HEK293T (cell line): Measurements from ENCODE around the gene IRAG1.

ENCODE experiments used
- CTCF ChIA-PET: fragments of 350-600 bp; formaldehyde crosslinking; extraction: SDS; loops from one replicate; lab custom pipeline; 2021; ENCODE audit warnings: antibody characterized with exemption, inconsistent platforms; lab: Yijun Ruan, JAX
- POLR2A ChIA-PET: fragments of 350-600 bp; formaldehyde crosslinking; extraction: SDS; loops from one replicate; lab custom pipeline; 2020; ENCODE audit warnings: antibody characterized with exemption, inconsistent platforms; lab: Yijun Ruan, JAX
- DNase-seq: peaks from one replicate; pipeline ENCODE4 v3.0.0; 2012; ENCODE audit warnings: mixed read lengths; ENCODE audit errors: extremely low spot score
- ARNT ChIP-seq: fragments of 450-650 bp; IDR thresholded peaks from 2 replicates; pipeline ENCODE4 v1.6.1; 2017; ENCODE audit warnings: mild to moderate bottlenecking
- BHLHE40 ChIP-seq: fragments of 450-650 bp; IDR thresholded peaks from 2 replicates; pipeline ENCODE4 v1.6.1; 2016; ENCODE audit warnings: mild to moderate bottlenecking, moderate library complexity, borderline replicate concordance
- CTBP1 ChIP-seq: fragments of 450-650 bp; IDR thresholded peaks from 2 replicates; pipeline ENCODE4 v1.6.1; 2016; ENCODE audit warnings: borderline replicate concordance
- ELF4 ChIP-seq: fragments of 450-650 bp; IDR thresholded peaks from 2 replicates; pipeline ENCODE4 v1.6.1; 2017; ENCODE audit warnings: antibody characterized with exemption
- FOXA1 ChIP-seq: fragments of 450-650 bp; IDR thresholded peaks from 2 replicates; pipeline ENCODE4 v1.6.1; 2016; ENCODE audit warnings: mild to moderate bottlenecking
- FOXK2 ChIP-seq: fragments of 450-650 bp; IDR thresholded peaks from 2 replicates; pipeline ENCODE4 v1.6.1; 2016; ENCODE audit warnings: mild to moderate bottlenecking
- FOXM1 ChIP-seq: fragments of 450-650 bp; IDR thresholded peaks from 2 replicates; pipeline ENCODE4 v1.6.1; 2017; ENCODE audit warnings: mild to moderate bottlenecking, borderline replicate concordance
- HDGF ChIP-seq: fragments of 450-650 bp; IDR thresholded peaks from 2 replicates; pipeline ENCODE4 v1.6.1; 2017; ENCODE audit warnings: antibody characterized with exemption, borderline replicate concordance
- L3MBTL2 ChIP-seq: fragments of 450-650 bp; conservative IDR thresholded peaks from 2 replicates; pipeline ENCODE4 v1.6.1; 2016; ENCODE audit warnings: mild to moderate bottlenecking
- LEF1 ChIP-seq: fragments of 450-650 bp; IDR thresholded peaks from 2 replicates; pipeline ENCODE4 v1.6.1; 2017; ENCODE audit warnings: mild to moderate bottlenecking, borderline replicate concordance
- NFRKB ChIP-seq: fragments of 450-650 bp; IDR thresholded peaks from 2 replicates; pipeline ENCODE4 v1.6.1; 2016; ENCODE audit warnings: mild to moderate bottlenecking, moderate library complexity
- SP1 ChIP-seq: fragments of 450-650 bp; IDR thresholded peaks from 2 replicates; pipeline ENCODE4 v1.6.1; 2017
- SUZ12 ChIP-seq: fragments of 450-650 bp; IDR thresholded peaks from 2 replicates; pipeline ENCODE4 v1.6.1; 2016; ENCODE audit warnings: mild to moderate bottlenecking
- TARDBP ChIP-seq: fragments of 450-650 bp; IDR thresholded peaks from 2 replicates; pipeline ENCODE4 v1.6.1; 2016
- ZNF384 ChIP-seq: fragments of 450-650 bp; IDR thresholded peaks from 2 replicates; pipeline ENCODE4 v1.6.1; 2016
- TF ChIP-seq, protein P1 (sequence below): fragments of 450-650 bp; IDR thresholded peaks from 2 replicates; pipeline ENCODE4 v1.6.1; 2016

IRAG1 gene

DNA sequence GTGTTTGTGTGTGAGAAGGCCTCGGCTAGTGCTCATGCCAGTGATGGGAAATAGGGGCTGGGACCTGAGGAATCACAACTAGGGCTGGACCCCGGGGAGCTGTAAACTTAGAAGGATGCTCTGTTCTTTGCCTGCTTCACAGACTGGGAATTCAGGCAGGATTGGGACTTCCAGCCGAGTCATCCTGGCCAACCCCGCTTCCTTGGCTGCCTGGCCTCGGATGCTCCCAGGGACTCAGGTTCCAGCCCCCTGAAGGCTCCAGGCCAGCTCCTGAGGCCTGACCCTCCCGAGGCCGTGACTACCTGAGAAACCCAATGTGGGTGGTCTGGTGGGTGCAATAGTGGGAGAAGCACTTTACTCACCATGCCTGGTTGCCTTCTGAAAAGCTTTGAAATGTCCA lies 44.7 kb downstream of the IRAG1 start:
- TF ChIP-seq, protein P1, sequence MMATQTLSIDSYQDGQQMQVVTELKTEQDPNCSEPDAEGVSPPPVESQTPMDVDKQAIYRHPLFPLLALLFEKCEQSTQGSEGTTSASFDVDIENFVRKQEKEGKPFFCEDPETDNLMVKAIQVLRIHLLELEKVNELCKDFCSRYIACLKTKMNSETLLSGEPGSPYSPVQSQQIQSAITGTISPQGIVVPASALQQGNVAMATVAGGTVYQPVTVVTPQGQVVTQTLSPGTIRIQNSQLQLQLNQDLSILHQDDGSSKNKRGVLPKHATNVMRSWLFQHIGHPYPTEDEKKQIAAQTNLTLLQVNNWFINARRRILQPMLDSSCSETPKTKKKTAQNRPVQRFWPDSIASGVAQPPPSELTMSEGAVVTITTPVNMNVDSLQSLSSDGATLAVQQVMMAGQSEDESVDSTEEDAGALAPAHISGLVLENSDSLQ: no peak
- TF ChIP-seq TARDBP: no peak
- no peak for TF ChIP-seq CTBP1
- no peak for TF ChIP-seq ZNF384
- ChIA-PET CTCF (no interaction called here), POLR2A (interaction anchor here (0.9 kb wide), 1 partner anchor 108 kb away, joined by 3 read pairs; the partner anchor contains the start of gene RNF141)
- no peak for DNase-seq

GRCh38 chr11:10646681-10647355 lies 46.7 kb downstream of the IRAG1 start:
- ChIA-PET POLR2A (no interaction called here), CTCF (no interaction called here)
- no peak for DNase-seq
- TF ChIP-seq ARNT: no peak
- no peak for TF ChIP-seq NFRKB
- no peak for TF ChIP-seq CTBP1
- TF ChIP-seq FOXK2: no peak
- TF ChIP-seq SUZ12: no peak
- TF ChIP-seq, protein P1: no peak
- no peak for TF ChIP-seq BHLHE40
- no peak for TF ChIP-seq FOXA1
- no peak for TF ChIP-seq ELF4
- TF ChIP-seq FOXM1: no peak

DNA sequence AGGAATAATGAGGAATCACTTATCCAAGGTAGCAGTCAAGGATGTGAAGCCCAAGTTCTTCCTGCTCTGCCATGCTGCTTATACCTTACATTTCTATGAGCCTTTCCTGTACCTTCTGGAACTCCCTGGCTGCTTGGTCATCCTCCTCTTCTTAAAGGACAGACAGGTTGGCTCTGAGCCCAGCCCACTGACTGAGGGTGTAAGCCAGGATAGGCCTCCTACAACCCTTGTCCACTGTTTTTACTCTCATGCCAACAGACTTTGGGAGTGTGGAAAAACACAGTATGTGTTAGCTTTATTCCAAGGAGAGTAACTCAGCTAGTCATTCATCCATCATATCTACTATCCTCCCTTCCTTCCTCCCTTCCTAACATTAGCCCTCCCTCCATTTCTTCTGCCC lies 47.5 kb downstream of the IRAG1 start:
- POLR2A ChIA-PET: no interaction called here
- TF ChIP-seq ELF4 (no peak), TARDBP (no peak), FOXM1 (no peak), FOXA1 (no peak), ZNF384 (no peak), ARNT (no peak), L3MBTL2 (no peak), LEF1 (no peak), FOXK2 (no peak), CTBP1 (no peak), NFRKB (no peak), HDGF (no peak), SUZ12 (no peak), SP1 (no peak), BHLHE40 (no peak)
- TF ChIP-seq, protein P1: no peak

DNA sequence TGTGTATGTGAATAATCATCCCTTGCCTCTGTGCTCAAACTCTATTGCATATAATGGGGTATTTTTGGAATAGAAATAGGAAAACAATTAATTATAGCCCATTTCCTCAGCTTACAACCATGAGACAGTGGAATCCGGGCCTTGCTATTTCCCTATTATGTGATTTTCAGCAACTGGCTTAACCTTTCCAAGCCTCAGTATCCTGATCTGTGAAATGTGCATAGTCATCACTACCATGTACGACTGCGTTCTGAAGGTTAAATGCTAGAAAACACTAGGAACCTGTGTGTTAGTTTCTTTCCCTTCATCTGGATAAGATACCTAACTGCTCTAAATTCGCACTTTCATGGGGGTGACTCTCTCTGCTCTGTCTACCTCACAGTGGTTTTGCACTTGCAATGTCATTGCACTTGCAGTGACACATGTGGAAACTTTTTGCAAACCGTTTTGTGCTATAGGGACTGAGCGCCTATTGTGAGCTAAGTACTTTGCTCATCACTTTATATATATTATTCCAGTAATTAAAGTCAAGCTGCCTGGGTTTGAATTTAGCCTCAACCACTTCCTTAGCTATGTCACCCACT lies 48.3 kb downstream of the IRAG1 start:
- no peak for DNase-seq

More for the DNA sequence above, 47.5 kb downstream of the IRAG1 start:
- CTCF ChIA-PET: no interaction called here
- no peak for DNase-seq

More for the DNA sequence above, 48.3 kb downstream of the IRAG1 start:
- ChIA-PET CTCF (no interaction called here), POLR2A (no interaction called here)
- TF ChIP-seq SP1: no peak
- TF ChIP-seq CTBP1: no peak
- TF ChIP-seq LEF1: no peak
- TF ChIP-seq ARNT: no peak
- no peak for TF ChIP-seq HDGF
- no peak for TF ChIP-seq ELF4
- TF ChIP-seq FOXA1: no peak
- TF ChIP-seq L3MBTL2: no peak
- TF ChIP-seq FOXM1: no peak
- TF ChIP-seq TARDBP: no peak
- TF ChIP-seq, protein P1: no peak
- TF ChIP-seq SUZ12: no peak
- no peak for TF ChIP-seq ZNF384
- no peak for TF ChIP-seq BHLHE40
- no peak for TF ChIP-seq NFRKB
